Measurements from ENCODE around the gene ACP5. TPM values are rescaled to one million over a fixed set of nuclear protein-coding genes. Genes with fewer than 3 reads are reported as not detected.

The ACP5 gene
- total RNA-seq, 3 donors from 2014 or later: 24.3 to 35.1 (median 24.9) TPM

- intact Hi-C loops (cut with DNase I, micrococcal nuclease): no loop called here
Measured at GRCh38 chr19:11598103-11598483, 20.6 kb upstream of the ACP5 start.

GRCh38 chr19:11597202-11598102 lies 20.0 kb upstream of the ACP5 start, which contains the start of gene ZNF627:
Gene ZNF627 (plus strand): TSS chr19:11597483. CDS start chr19:11597628, 145 bp downstream.
- peak; percentile 99 to 100 (median 99) for DNase-seq

More at GRCh38 chr19:11598103-11598483, 20.6 kb upstream of the ACP5 start:
- Histone ChIP-seq H3K4me3 (peak overlapping the region; percentile 86), H3K36me3 (ENCODE audit: low read depth) (no peaks in the 10 kb centered on the region), H3K9me3 (no peaks in the 10 kb centered on the region), H3K4me1 (ENCODE audit: low read depth) (peaks cover 9% of the 10 kb centered on the region)
- no peak for TF ChIP-seq CTCF (IDR thresholded peaks at IDR 0.05)
- DNase-seq (no peak), ATAC-seq (no peak)

GRCh38 chr19:11596156-11596555 lies 18.7 kb upstream of the ACP5 start:
- no peak for TF ChIP-seq CTCF (IDR thresholded peaks at IDR 0.05)
- H3K4me1 ChIP-seq (ENCODE audit: low read depth): peaks cover 9% of the 10 kb centered on the region
- H3K4me3 ChIP-seq: no peak overlapping the region
- intact Hi-C loops (cut with DNase I, micrococcal nuclease): no loop called here
- DNase-seq (no peak), ATAC-seq (no peak)
- H3K36me3 ChIP-seq (ENCODE audit: low read depth): no peaks in the 10 kb centered on the region
- no peaks in the 10 kb centered on the region for H3K9me3 ChIP-seq

More at GRCh38 chr19:11597202-11598102, 20.0 kb upstream of the ACP5 start, which contains the start of gene ZNF627:
- intact Hi-C loops (cut with DNase I, micrococcal nuclease): no loop called here
- peak; percentile 100 for ATAC-seq
- Histone ChIP-seq H3K4me3 (peak within 1 kb of the TSS; percentile 86), H3K4me1 (ENCODE audit: low read depth) (peaks cover 9% of the 10 kb centered on the region), H3K9me3 (no peaks in the 10 kb centered on the region), H3K36me3 (ENCODE audit: low read depth) (no peaks in the 10 kb centered on the region)
- TF ChIP-seq CTCF (IDR thresholded peaks at IDR 0.05): no peak

- DNase-seq (no peak), ATAC-seq (no peak)
- Histone ChIP-seq H3K36me3 (ENCODE audit: low read depth) (no peaks in the 10 kb centered on the region), H3K4me3 (no peak overlapping the region), H3K9me3 (no peaks in the 10 kb centered on the region), H3K4me1 (ENCODE audit: low read depth) (peaks cover 9% of the 10 kb centered on the region)
- no peak for TF ChIP-seq CTCF (IDR thresholded peaks at IDR 0.05)
- intact Hi-C loops (cut with DNase I, micrococcal nuclease): no loop called here
Measured at GRCh38 chr19:11594084-11594483, 16.6 kb upstream of the ACP5 start.

GRCh38 chr19:11587975-11588631 lies 10.7 kb upstream of the ACP5 start:
- no peak for DNase-seq
- Histone ChIP-seq H3K9me3 (no peaks in the 10 kb centered on the region), H3K4me3 (no peak overlapping the region), H3K36me3 (ENCODE audit: low read depth) (no peaks in the 10 kb centered on the region), H3K4me1 (ENCODE audit: low read depth) (no peaks in the 10 kb centered on the region)
- intact Hi-C loops (cut with DNase I, micrococcal nuclease): no loop called here
- ATAC-seq: peak; percentile 45
- TF ChIP-seq CTCF (IDR thresholded peaks at IDR 0.05): no peak

Data from mucosa of descending colon (tissue), 3 donors.